ENCODE measurements around the gene LIG1. TPM values are rescaled to one million over a fixed set of nuclear protein-coding genes. Genes with fewer than 3 reads are reported as not detected.
"Not testable (repeated sequence)": the region's sequence is repeated elsewhere in the genome, so short reads cannot be mapped to it uniquely, and the experiment has no call there.

The LIG1 gene
- total and polyA plus RNA-seq, 2 donors from 2014 or later = 14.0 to 25.9 TPM

DNA sequence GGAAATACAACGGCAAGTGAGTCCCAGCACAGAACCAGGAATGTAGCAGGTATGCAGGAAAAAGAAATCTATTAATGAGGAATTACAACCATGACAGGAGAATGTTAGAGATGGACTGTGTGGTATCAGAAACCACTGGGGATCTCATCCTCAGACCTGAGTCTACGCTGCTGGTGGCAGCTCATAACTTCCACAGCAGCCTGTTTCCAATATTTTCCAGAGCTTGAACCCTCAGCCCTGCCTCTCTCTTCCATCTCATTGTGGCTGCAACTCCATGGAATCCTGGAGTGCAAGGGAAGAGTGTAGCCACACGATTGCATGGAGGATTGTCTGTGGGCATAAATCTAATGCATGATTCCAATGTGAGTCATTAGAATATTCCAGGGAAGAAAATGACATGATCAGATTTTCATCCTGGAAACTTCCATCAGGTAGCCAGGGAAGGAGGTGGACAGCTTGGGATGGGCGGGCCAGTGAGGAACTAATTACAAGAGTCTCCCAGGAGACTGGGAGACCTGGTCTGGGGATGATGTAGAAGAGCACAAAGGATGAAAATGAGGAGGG, 74.5 kb downstream of the LIG1 start:
- Histone ChIP-seq H3K27ac (ENCODE audit: low read depth in 2 of 2, low read length in 2 of 2) (no peak overlapping the region), H3K36me3 (ENCODE audit: control insufficient read depth in 2 of 3, insufficient read depth in 3 of 3, low read length in 3 of 3) (peaks cover 0 to 2% (median 0%) of the 10 kb centered on the region in 3 donors), H3K27me3 (ENCODE audit: control insufficient read depth, insufficient read depth, low read length) (no peaks in the 10 kb centered on the region), H3K9me3 (ENCODE audit: control insufficient read depth in 2 of 3, insufficient read depth in 1 of 3, low read length in 3 of 3) (peaks cover 0 to 3% (median 0%) of the 10 kb centered on the region in 3 donors), H3K9ac (ENCODE audit: low read length in 3 of 3) (no peak overlapping the region), H3K4me1 (ENCODE audit: control insufficient read depth in 2 of 3, insufficient read depth in 2 of 3, low read depth in 1 of 3, low read length in 3 of 3) (no peaks in the 10 kb centered on the region), H3K4me3 (ENCODE audit: low read length in 3 of 3) (no peak overlapping the region)
- no peak for DNase-seq
- TF ChIP-seq, protein P1, sequence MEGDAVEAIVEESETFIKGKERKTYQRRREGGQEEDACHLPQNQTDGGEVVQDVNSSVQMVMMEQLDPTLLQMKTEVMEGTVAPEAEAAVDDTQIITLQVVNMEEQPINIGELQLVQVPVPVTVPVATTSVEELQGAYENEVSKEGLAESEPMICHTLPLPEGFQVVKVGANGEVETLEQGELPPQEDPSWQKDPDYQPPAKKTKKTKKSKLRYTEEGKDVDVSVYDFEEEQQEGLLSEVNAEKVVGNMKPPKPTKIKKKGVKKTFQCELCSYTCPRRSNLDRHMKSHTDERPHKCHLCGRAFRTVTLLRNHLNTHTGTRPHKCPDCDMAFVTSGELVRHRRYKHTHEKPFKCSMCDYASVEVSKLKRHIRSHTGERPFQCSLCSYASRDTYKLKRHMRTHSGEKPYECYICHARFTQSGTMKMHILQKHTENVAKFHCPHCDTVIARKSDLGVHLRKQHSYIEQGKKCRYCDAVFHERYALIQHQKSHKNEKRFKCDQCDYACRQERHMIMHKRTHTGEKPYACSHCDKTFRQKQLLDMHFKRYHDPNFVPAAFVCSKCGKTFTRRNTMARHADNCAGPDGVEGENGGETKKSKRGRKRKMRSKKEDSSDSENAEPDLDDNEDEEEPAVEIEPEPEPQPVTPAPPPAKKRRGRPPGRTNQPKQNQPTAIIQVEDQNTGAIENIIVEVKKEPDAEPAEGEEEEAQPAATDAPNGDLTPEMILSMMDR (IDR thresholded peaks at IDR 0.05; ENCODE audit: borderline replicate concordance, extremely low read depth, insufficient read depth) = no peak
- intact Hi-C loops (cut with DNase I) = no loop called here
- FAIRE-seq = no peak

DNA sequence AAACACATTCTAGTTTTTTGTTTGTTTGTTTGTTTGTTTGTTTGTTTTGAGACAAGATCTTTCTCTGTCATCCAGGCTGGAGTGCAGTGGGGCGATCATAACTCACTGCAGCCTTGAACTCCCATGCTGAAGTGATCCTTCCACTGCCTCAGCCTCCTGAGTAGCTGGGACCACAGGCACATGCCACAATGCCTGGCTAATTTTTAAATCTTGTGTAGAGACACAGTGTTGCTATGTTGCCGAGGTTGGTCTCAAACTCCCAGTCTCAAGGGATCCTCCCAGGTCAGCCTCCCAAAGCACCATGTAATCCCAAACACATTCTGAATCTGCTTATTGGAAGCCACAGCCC, 75.3 kb downstream of the LIG1 start:
- FAIRE-seq (no peak), DNase-seq (no peak)
- TF ChIP-seq, protein P1 (IDR thresholded peaks at IDR 0.05; ENCODE audit: borderline replicate concordance, extremely low read depth, insufficient read depth) = no peak
- Histone ChIP-seq H3K9me3 (ENCODE audit: control insufficient read depth in 2 of 3, insufficient read depth in 1 of 3, low read length in 3 of 3) (peaks cover 0 to 3% (median 0%) of the 10 kb centered on the region in 3 donors), H3K36me3 (ENCODE audit: control insufficient read depth in 2 of 3, insufficient read depth in 3 of 3, low read length in 3 of 3) (peaks cover 0 to 2% (median 0%) of the 10 kb centered on the region in 3 donors), H3K27ac (ENCODE audit: low read depth in 2 of 2, low read length in 2 of 2) (no peak overlapping the region), H3K4me1 (ENCODE audit: control insufficient read depth in 2 of 3, insufficient read depth in 2 of 3, low read depth in 1 of 3, low read length in 3 of 3) (no peaks in the 10 kb centered on the region), H3K9ac (ENCODE audit: low read length in 3 of 3) (no peak overlapping the region), H3K4me3 (ENCODE audit: low read length in 3 of 3) (no peak overlapping the region), H3K27me3 (ENCODE audit: control insufficient read depth, insufficient read depth, low read length) (no peaks in the 10 kb centered on the region)
- intact Hi-C loops (cut with DNase I) = no loop called here

DNA sequence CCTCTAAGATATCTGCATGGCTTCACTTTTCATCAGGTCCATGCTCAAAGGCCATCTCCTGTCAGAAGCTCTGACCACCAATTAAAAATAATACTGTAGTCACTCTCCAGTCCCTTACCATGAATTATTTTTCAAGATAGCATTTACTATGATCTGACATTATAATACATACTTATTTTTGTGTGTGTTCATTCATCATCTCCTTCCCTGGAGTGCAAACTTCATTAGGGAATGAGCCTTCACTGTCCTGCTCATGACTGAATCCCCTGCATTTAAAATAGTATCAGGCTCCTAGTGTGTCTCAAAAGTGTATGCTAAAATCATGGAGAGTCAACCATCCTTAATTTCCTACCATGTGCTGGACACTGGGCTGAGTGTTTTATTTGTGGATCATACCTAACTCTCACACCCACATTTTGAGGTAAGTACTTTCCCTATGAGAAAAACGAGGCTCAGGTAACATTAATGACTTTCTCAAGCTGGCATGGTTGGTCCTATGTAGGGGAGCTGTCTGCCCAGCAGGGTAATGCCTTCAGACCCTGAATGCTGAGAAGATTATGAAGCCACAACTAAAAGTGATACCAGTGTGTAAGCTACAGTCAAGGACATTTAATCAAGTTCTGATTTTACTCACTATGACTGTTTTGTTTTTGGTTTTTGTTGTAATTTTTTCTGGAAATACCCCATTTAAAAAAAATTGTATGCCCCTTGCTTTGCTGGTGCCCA, 75.9 kb downstream of the LIG1 start:
- Histone ChIP-seq H3K36me3 (ENCODE audit: control insufficient read depth in 2 of 3, insufficient read depth in 3 of 3, low read length in 3 of 3) (peaks cover 0 to 2% (median 0%) of the 10 kb centered on the region in 3 donors), H3K4me3 (ENCODE audit: low read length in 3 of 3) (no peak overlapping the region), H3K27ac (ENCODE audit: low read depth in 2 of 2, low read length in 2 of 2) (no peak overlapping the region), H3K9me3 (ENCODE audit: control insufficient read depth in 2 of 3, insufficient read depth in 1 of 3, low read length in 3 of 3) (peaks cover 0 to 3% (median 0%) of the 10 kb centered on the region in 3 donors), H3K4me1 (ENCODE audit: control insufficient read depth in 2 of 3, insufficient read depth in 2 of 3, low read depth in 1 of 3, low read length in 3 of 3) (no peaks in the 10 kb centered on the region), H3K9ac (ENCODE audit: low read length in 3 of 3) (no peak overlapping the region), H3K27me3 (ENCODE audit: control insufficient read depth, insufficient read depth, low read length) (no peaks in the 10 kb centered on the region)
- TF ChIP-seq, protein P1 (IDR thresholded peaks at IDR 0.05; ENCODE audit: borderline replicate concordance, extremely low read depth, insufficient read depth) = no peak
- intact Hi-C loops (cut with DNase I) = no loop called here
- FAIRE-seq (no peak), DNase-seq (no peak)

DNA sequence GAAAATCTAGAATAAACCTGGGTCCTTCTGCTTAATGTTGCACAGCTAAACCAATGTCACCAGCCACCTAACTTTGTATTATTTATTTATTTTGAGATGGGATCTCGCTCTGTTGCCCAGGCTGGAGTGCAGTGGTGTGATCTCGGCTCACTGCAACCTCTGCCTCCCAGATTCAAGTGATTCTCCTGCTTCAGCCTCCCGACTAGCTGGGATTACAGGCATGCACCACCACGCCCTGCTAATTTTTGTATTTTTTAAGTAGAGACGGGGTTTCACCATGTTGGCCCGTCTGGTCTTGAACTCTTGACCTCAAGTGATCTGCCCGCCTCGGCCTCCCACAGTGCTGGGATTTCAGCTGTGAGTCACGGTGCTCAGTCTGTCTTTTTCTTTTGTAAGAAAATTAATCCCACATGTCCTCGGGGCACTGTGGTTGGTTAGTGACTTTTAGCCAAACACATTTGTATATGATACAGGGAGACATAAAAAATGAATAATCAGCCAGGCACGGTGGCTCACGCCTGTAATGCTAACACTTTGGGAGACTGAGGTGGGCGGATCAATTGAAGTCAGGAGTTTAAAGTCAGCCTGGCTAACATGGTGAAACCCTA, 78.9 kb downstream of the LIG1 start:
- H3K27me3 ChIP-seq (ENCODE audit: control insufficient read depth, insufficient read depth, low read length); H3K4me1 ChIP-seq (ENCODE audit: control insufficient read depth in 2 of 3, insufficient read depth in 2 of 3, low read depth in 1 of 3, low read length in 3 of 3); intact Hi-C loops (cut with DNase I); FAIRE-seq; H3K4me3 ChIP-seq (ENCODE audit: low read length in 3 of 3); H3K9ac ChIP-seq (ENCODE audit: low read length in 3 of 3); H3K36me3 ChIP-seq (ENCODE audit: control insufficient read depth in 2 of 3, insufficient read depth in 3 of 3, low read length in 3 of 3); H3K27ac ChIP-seq (ENCODE audit: low read depth in 2 of 2, low read length in 2 of 2); H3K9me3 ChIP-seq (ENCODE audit: control insufficient read depth in 2 of 3, insufficient read depth in 1 of 3, low read length in 3 of 3); DNase-seq: not testable (repeated sequence)

Data from kidney (tissue), 14 donors.